Neutrophil (primary cell): Measurements from ENCODE around the gene COPB2.

Experiments
- H3K27ac ChIP-seq: fragments of 200-600 bp; sonication (generic); 2 replicates; pipeline ENCODE4 v1.5.1; 2016; ENCODE audit warnings: mild to moderate bottlenecking, moderate library complexity
- H3K27me3 ChIP-seq: fragments of 200-600 bp; sonication (generic); 2 replicates; pipeline ENCODE4 v1.6.0; 2016; ENCODE audit warnings: mild to moderate bottlenecking
- H3K36me3 ChIP-seq: fragments of 200-600 bp; sonication (generic); 2 replicates; pipeline ENCODE4 v1.5.1; 2017
- H3K4me1 ChIP-seq, 2 experiments: fragments of 200-600 bp in 1 of 2; sonication (generic) in 1 of 2; 1 replicate in 1 of 2; 2 replicates in 1 of 2; pipeline versions ENCODE4 v1.5.1 to v1.6.1; 2013 to 2016; ENCODE audit warnings: low read depth in 1 of 2, low read length in 1 of 2, mild to moderate bottlenecking in 1 of 2, moderate library complexity in 1 of 2; ENCODE audit not compliant: control insufficient read depth in 1 of 2, insufficient read depth in 1 of 2
- H3K4me3 ChIP-seq, 2 experiments: fragments of 200-600 bp in 1 of 2; sonication (generic) in 1 of 2; 1 replicate in 1 of 2; 2 replicates in 1 of 2; pipeline ENCODE4 v1.5.1; 2013 to 2016; ENCODE audit warnings: low read depth in 1 of 2, low read length in 1 of 2, mild to moderate bottlenecking in 1 of 2, moderate library complexity in 1 of 2
- H3K9me3 ChIP-seq: fragments of 200-600 bp; sonication (generic); 2 replicates; pipeline ENCODE4 v1.5.1; 2016
- CTCF ChIP-seq: fragments of 200-600 bp; sonication (generic); IDR thresholded peaks from 2 replicates; pipeline ENCODE4 v1.5.1; 2016; ENCODE audit warnings: antibody characterized with exemption

The COPB2 gene

GRCh38 chr3:139355891-139356290 lies 33.6 kb downstream of the COPB2 start:
- Histone ChIP-seq H3K36me3 (peaks cover 100% of the 10 kb centered on the region), H3K4me1 (no peaks in the 10 kb centered on the region), H3K9me3 (no peaks in the 10 kb centered on the region), H3K27me3 (no peaks in the 10 kb centered on the region), H3K27ac (no peak overlapping the region), H3K4me3 (no peak overlapping the region)
- TF ChIP-seq CTCF = no peak

- no peak overlapping the region for H3K27ac ChIP-seq
- no peaks in the 10 kb centered on the region for H3K9me3 ChIP-seq
- H3K4me3 ChIP-seq = no peak overlapping the region
- no peaks in the 10 kb centered on the region for H3K27me3 ChIP-seq
- H3K4me1 ChIP-seq = no peaks in the 10 kb centered on the region
- peaks cover 100% of the 10 kb centered on the region for H3K36me3 ChIP-seq
- TF ChIP-seq CTCF = no peak
These were observed 34.0 kb downstream of the COPB2 start for GRCh38 chr3:139355476-139355875.

- Histone ChIP-seq H3K4me3 (no peak overlapping the region), H3K36me3 (peaks cover 100% of the 10 kb centered on the region), H3K27ac (no peak overlapping the region), H3K9me3 (no peaks in the 10 kb centered on the region), H3K27me3 (no peaks in the 10 kb centered on the region), H3K4me1 (no peaks in the 10 kb centered on the region)
- TF ChIP-seq CTCF = no peak
These were observed 34.8 kb downstream of the COPB2 start for GRCh38 chr3:139354661-139355060.

- H3K36me3 ChIP-seq = peaks cover 100% of the 10 kb centered on the region
These were observed 35.4 kb downstream of the COPB2 start for GRCh38 chr3:139353920-139354556.

GRCh38 chr3:139346771-139347170 lies 42.7 kb downstream of the COPB2 start:
- Histone ChIP-seq H3K27ac (no peak overlapping the region), H3K4me3 (no peak overlapping the region), H3K36me3 (peaks cover 51% of the 10 kb centered on the region), H3K4me1 (peaks cover 13 to 14% of the 10 kb centered on the region in 2 experiments), H3K9me3 (no peaks in the 10 kb centered on the region), H3K27me3 (no peaks in the 10 kb centered on the region)
- TF ChIP-seq CTCF = no peak

More at GRCh38 chr3:139353920-139354556, 35.4 kb downstream of the COPB2 start:
- Histone ChIP-seq H3K4me1 (no peaks in the 10 kb centered on the region), H3K4me3 (no peak overlapping the region), H3K27me3 (no peaks in the 10 kb centered on the region), H3K27ac (no peak overlapping the region), H3K9me3 (no peaks in the 10 kb centered on the region)
- no peak for TF ChIP-seq CTCF
